ENCODE data around the gene MYORG.

MYORG gene

GRCh38 chr9:34384368-34385165 is 7.9 kb upstream of the MYORG start:
- DNase-seq (ENCODE audit: low spot score) = no peak

GRCh38 chr9:34383904-34384303 is 7.2 kb upstream of the MYORG start:
- no peak for DNase-seq (ENCODE audit: low spot score)

- DNase-seq (ENCODE audit: low spot score) = no peak
Observed at GRCh38 chr9:34382879-34383278, 6.2 kb upstream of the MYORG start.

GRCh38 chr9:34382054-34382453 is 5.4 kb upstream of the MYORG start:
- DNase-seq (ENCODE audit: low spot score) = no peak

- DNase-seq (ENCODE audit: low spot score) = no peak
Observed at GRCh38 chr9:34381323-34381722, 4.6 kb upstream of the MYORG start.

GRCh38 chr9:34380511-34381315 is 4.0 kb upstream of the MYORG start:
- peak; percentile 78 for DNase-seq (ENCODE audit: low spot score)

- DNase-seq (ENCODE audit: low spot score) = no peak
Observed at GRCh38 chr9:34380034-34380510, 3.4 kb upstream of the MYORG start.

GRCh38 chr9:34379334-34380033 is 2.8 kb upstream of the MYORG start:
- peak; percentile 88 for DNase-seq (ENCODE audit: low spot score)

GRCh38 chr9:34378376-34379060 is 1.8 kb upstream of the MYORG start:
- DNase-seq (ENCODE audit: low spot score) = no peak

GRCh38 chr9:34377404-34377746 is 677 bp upstream of the MYORG start:
- no peak for DNase-seq (ENCODE audit: low spot score)

- peak; percentile 52 for DNase-seq (ENCODE audit: low spot score)
Observed at GRCh38 chr9:34375901-34376595, 650 bp downstream of the MYORG start.

GRCh38 chr9:34374905-34375552 is 1.7 kb downstream of the MYORG start:
- no peak for DNase-seq (ENCODE audit: low spot score)

GRCh38 chr9:34374339-34374738 is 2.4 kb downstream of the MYORG start:
- DNase-seq (ENCODE audit: low spot score) = no peak

GRCh38 chr9:34373749-34374148 is 2.9 kb downstream of the MYORG start:
- no peak for DNase-seq (ENCODE audit: low spot score)

- DNase-seq (ENCODE audit: low spot score) = no peak
Observed at GRCh38 chr9:34372467-34373011, 4.2 kb downstream of the MYORG start.

- DNase-seq (ENCODE audit: low spot score) = no peak
Observed at GRCh38 chr9:34371886-34372466, 4.7 kb downstream of the MYORG start.

GRCh38 chr9:34370970-34371880 is 5.5 kb downstream of the MYORG start:
- no peak for DNase-seq (ENCODE audit: low spot score)

- no peak for DNase-seq (ENCODE audit: low spot score)
Observed at GRCh38 chr9:34370335-34370969, 6.2 kb downstream of the MYORG start.

- DNase-seq (ENCODE audit: low spot score) = no peak
Observed at GRCh38 chr9:34369636-34370035, 7.1 kb downstream of the MYORG start.

Data from globus pallidus (tissue), 1 donor.